IPS DF 4.7 (cell line): Measurements from ENCODE around the gene DCXR.
"Not testable (repeated sequence)": the region's sequence is repeated elsewhere in the genome, so short reads cannot be mapped to it uniquely, and the experiment has no call there.

ENCODE experiments used
- DNase-seq: peaks from one replicate; pipeline ENCODE4 v3.0.0-alpha.2; 2013; ENCODE audit warnings: low spot score; ENCODE audit errors: extremely low read depth

The DCXR gene

GRCh38 chr17:82039695-82040299 is 2.3 kb upstream of the DCXR start:
- DNase-seq: no peak

GRCh38 chr17:82038796-82039409 is 1.4 kb upstream of the DCXR start:
- DNase-seq: not testable (repeated sequence)

- no peak for DNase-seq
Measured at GRCh38 chr17:82037889-82038195, 345 bp upstream of the DCXR start.

GRCh38 chr17:82036634-82037091 is 834 bp downstream of the DCXR start:
- DNase-seq: no peak

GRCh38 chr17:82035956-82036633 is 1.4 kb downstream of the DCXR start:
- no peak for DNase-seq

GRCh38 chr17:82035488-82035887 is 2.0 kb downstream of the DCXR start:
- no peak for DNase-seq

GRCh38 chr17:82034371-82035011 is 3.0 kb downstream of the DCXR start:
- DNase-seq: no peak

GRCh38 chr17:82033359-82034085 is 4.0 kb downstream of the DCXR start:
- no peak for DNase-seq

- DNase-seq: no peak
Measured at GRCh38 chr17:82031885-82032627, 5.4 kb downstream of the DCXR start.

GRCh38 chr17:82031303-82031884 is 6.1 kb downstream of the DCXR start, which contains the start of gene RAC3:
TSS of gene RAC3 (plus strand) at chr17:82031678. CDS start at chr17:82031762, 84 bp downstream.
- DNase-seq: no peak

GRCh38 chr17:82030470-82031302 is 6.8 kb downstream of the DCXR start:
- DNase-seq: no peak

- no peak for DNase-seq
Measured at GRCh38 chr17:82029990-82030469, 7.5 kb downstream of the DCXR start.

GRCh38 chr17:82029391-82029790 is 8.1 kb downstream of the DCXR start:
- DNase-seq: no peak

- DNase-seq: no peak
Measured at GRCh38 chr17:82028966-82029365, 8.5 kb downstream of the DCXR start.

- DNase-seq: no peak
Measured at GRCh38 chr17:82028246-82028645, 9.3 kb downstream of the DCXR start.

- no peak for DNase-seq
Measured at GRCh38 chr17:82025401-82026107, 11.9 kb downstream of the DCXR start.

GRCh38 chr17:82024859-82025258 is 12.6 kb downstream of the DCXR start:
- DNase-seq: no peak

GRCh38 chr17:82023447-82024241 is 13.9 kb downstream of the DCXR start:
- DNase-seq: no peak
